Motor neuron (in vitro differentiated cells): Measurements from ENCODE around the gene EIF2B5. TPM values are rescaled to one million over a fixed set of nuclear protein-coding genes. Genes with fewer than 3 reads are reported as not detected.
A peak's percentile ranks its signal among the peaks of the same experiment; 100 is the strongest.

ENCODE experiments used
- ATAC-seq, 8 experiments: fragments of 200-7000 bp; cut with Tn5 transposase; replicated peaks in 6 of 8; 2 replicates each; pipeline ENCODE4 v1.8.0; 2021; ENCODE audit warnings: mild to moderate bottlenecking in 8 of 8, moderate library complexity in 8 of 8
- H3K27ac ChIP-seq, 2 donors: fragments of 250-450 bp; sonication (Bioruptor Pico); 2 replicates each; pipeline ENCODE4 v1.9.0; 2021; ENCODE audit warnings: antibody characterized with exemption in 2 of 2, mild to moderate bottlenecking in 2 of 2, moderate library complexity in 1 of 2
- H3K4me1 ChIP-seq, 2 donors: fragments of 250-450 bp; sonication (Bioruptor Pico); replicated peaks in 1 of 2; 2 replicates each; pipeline ENCODE4 v1.6.1; 2021; ENCODE audit warnings: antibody characterized with exemption in 2 of 2, mild to moderate bottlenecking in 2 of 2, moderate library complexity in 1 of 2
- H3K4me3 ChIP-seq, 5 donors: fragments of 250-450 bp; sonication (Bioruptor Pico); 2 replicates each; pipeline ENCODE4 v1.9.0; 2021; ENCODE audit warnings: antibody characterized with exemption in 5 of 5, mild to moderate bottlenecking in 5 of 5, moderate library complexity in 4 of 5
- WGBS, 10 experiments: fragments of 450-650 bp; shearing (Covaris generic); methylation state at CpG; one replicate each; pipeline ENCODE4 v1.0.0; 2022; 5-methylcytosine and 5-hydroxymethylcytosine counted together
- in situ Hi-C, 9 experiments: fragments of 400-800 bp; cut with MboI; loops; one replicate each; pipeline ENCODE4 v1.15.0; 2021; ENCODE audit warnings: low sequenced_read_pairs in 9 of 9, low pct_unique_long_range_greater_than_20kb in 2 of 9; ENCODE audit not compliant: unreplicated experiment in 9 of 9
- total RNA-seq, 8 experiments: library from RNA; unstranded; fragments of 300-600 nt; gene quantifications; 2 replicates each; pipeline versions ENCODE4 v1.2.3 to v1.2.4, GENCODE V29; 2022

Gene EIF2B5
- total RNA-seq, 8 experiments from 2014 or later, result 24.7 to 60.9 (median 37.4) TPM

- Histone ChIP-seq H3K4me1 (peaks cover 12 to 15% of the 10 kb centered on the region in 2 donors), H3K4me3 (no peak overlapping the region), H3K27ac (no peak overlapping the region)
- no peak for ATAC-seq
- whole genome bisulfite sequencing, 10 experiments, result 80 to 100% (median 99%) methylated on average over 1 to 10 of the region's 13 CpGs; no CpG with 5 or more reads in 3 of the 10 experiments
- in situ Hi-C loops, result no loop called here
Measured at GRCh38 chr3:184178521-184179138, 43.5 kb downstream of the EIF2B5 start.

GRCh38 chr3:184180165-184180564 lies 45.0 kb downstream of the EIF2B5 start:
- 33 to 96% (median 83%) methylated on average over 1 to 6 of the region's 6 CpGs; no CpG with 5 or more reads in 4 of the 10 experiments for WGBS, 10 experiments
- in situ Hi-C loops, result no loop called here
- peaks cover 13 to 16% of the 10 kb centered on the region in 2 donors for H3K4me1 ChIP-seq
- H3K4me3 ChIP-seq, result no peak overlapping the region
- peak in 2 of 8 experiments; percentile 11 to 15 for ATAC-seq
- H3K27ac ChIP-seq, result no peak overlapping the region

- no peak for ATAC-seq
- peaks cover 15 to 19% of the 10 kb centered on the region in 2 donors for H3K4me1 ChIP-seq
- H3K4me3 ChIP-seq, result no peak overlapping the region
- no peak overlapping the region for H3K27ac ChIP-seq
- 90 to 100% (median 97%) methylated on average over 1 to 6 of the region's 9 CpGs; no CpG with 5 or more reads in 5 of the 10 experiments for WGBS, 10 experiments
- in situ Hi-C loops, result no loop called here
Measured at GRCh38 chr3:184181596-184181995, 46.4 kb downstream of the EIF2B5 start.

GRCh38 chr3:184183679-184184078 lies 48.5 kb downstream of the EIF2B5 start:
- no peak for ATAC-seq
- H3K27ac ChIP-seq, result no peak overlapping the region
- H3K4me3 ChIP-seq, result no peak overlapping the region
- in situ Hi-C loops, result no loop called here
- H3K4me1 ChIP-seq, result peaks cover 7 to 10% of the 10 kb centered on the region in 2 donors
- 100% methylated on average over 1 of the region's 5 CpGs; no CpG with 5 or more reads in 9 of the 10 experiments for WGBS, 10 experiments

- H3K27ac ChIP-seq, result peak overlapping the region; percentile 79 to 87
- 57 to 100% (median 100%) methylated on average over 1 to 15 of the region's 18 CpGs; no CpG with 5 or more reads in 1 of the 10 experiments for WGBS, 10 experiments
Measured at GRCh38 chr3:184184546-184185230, 49.5 kb downstream of the EIF2B5 start.

GRCh38 chr3:184185461-184186183 lies 50.5 kb downstream of the EIF2B5 start:
- Histone ChIP-seq H3K27ac (peak overlapping the region; percentile 79 to 87), H3K4me3 (peak overlapping the region; percentile 57 to 87 (median 68)), H3K4me1 (peaks cover 7 to 10% of the 10 kb centered on the region in 2 donors)
- in situ Hi-C loops, result no loop called here
- WGBS, 10 experiments, result 0 to 21% (median 8%) methylated on average over 1 to 7 of the region's 55 CpGs; no CpG with 5 or more reads in 2 of the 10 experiments
- ATAC-seq, result peak; percentile 81 to 94 (median 91)

More at GRCh38 chr3:184184546-184185230, 49.5 kb downstream of the EIF2B5 start:
- Histone ChIP-seq H3K4me3 (no peak overlapping the region), H3K4me1 (peaks cover 7 to 10% of the 10 kb centered on the region in 2 donors)
- ATAC-seq, result no peak
- in situ Hi-C loops, result no loop called here

- peaks cover 7 to 10% of the 10 kb centered on the region in 2 donors for H3K4me1 ChIP-seq
- peak within 1 kb of the TSS; percentile 79 to 87 for H3K27ac ChIP-seq
- in situ Hi-C loops, result no loop called here
- peak; percentile 23 to 47 (median 34) for ATAC-seq
- WGBS, 10 experiments, result 0 to 13% (median 0%) methylated on average over 1 to 8 of the region's 45 CpGs; no CpG with 5 or more reads in 5 of the 10 experiments
- peak within 1 kb of the TSS; percentile 57 to 87 (median 68) for H3K4me3 ChIP-seq
Measured at GRCh38 chr3:184186184-184186901, 51.2 kb downstream of the EIF2B5 start, which contains the start of gene ABCF3. Gene ABCF3 (plus strand): TSS chr3:184186199. CDS start chr3:184186208, 9 bp downstream.

- WGBS, 10 experiments, result 0% methylated on average over 1 of the region's 3 CpGs; no CpG with 5 or more reads in 6 of the 10 experiments
- Histone ChIP-seq H3K4me1 (peaks cover 7 to 10% of the 10 kb centered on the region in 2 donors), H3K4me3 (peak overlapping the region; percentile 57 to 87 (median 68)), H3K27ac (no peak overlapping the region)
- ATAC-seq, result peak in 1 of 8 experiments; percentile 1
- in situ Hi-C loops, result no loop called here
Measured at GRCh38 chr3:184186902-184187207, 51.7 kb downstream of the EIF2B5 start.

GRCh38 chr3:184188080-184188479 lies 52.9 kb downstream of the EIF2B5 start:
- ATAC-seq, result no peak
- H3K27ac ChIP-seq, result no peak overlapping the region
- 78 to 100% (median 92%) methylated on average over 1 to 7 of the region's 17 CpGs; no CpG with 5 or more reads in 3 of the 10 experiments for WGBS, 10 experiments
- in situ Hi-C loops, result no loop called here
- no peak overlapping the region for H3K4me3 ChIP-seq
- H3K4me1 ChIP-seq, result peaks cover 7 to 10% of the 10 kb centered on the region in 2 donors

GRCh38 chr3:184189421-184189820 lies 54.3 kb downstream of the EIF2B5 start:
- peaks cover 7 to 10% of the 10 kb centered on the region in 2 donors for H3K4me1 ChIP-seq
- H3K4me3 ChIP-seq, result no peak overlapping the region
- in situ Hi-C loops, result no loop called here
- no peak overlapping the region for H3K27ac ChIP-seq
- no peak for ATAC-seq
- WGBS, 10 experiments, result 80 to 100% (median 100%) methylated on average over 1 to 9 of the region's 13 CpGs; no CpG with 5 or more reads in 5 of the 10 experiments

GRCh38 chr3:184192889-184193288 lies 57.7 kb downstream of the EIF2B5 start:
- Histone ChIP-seq H3K27ac (no peak overlapping the region), H3K4me1 (no peaks in the 10 kb centered on the region), H3K4me3 (no peak overlapping the region)
- in situ Hi-C loops, result no loop called here
- no peak for ATAC-seq
- WGBS, 10 experiments, result 100% methylated on average over 2 to 3 of the region's 10 CpGs; no CpG with 5 or more reads in 8 of the 10 experiments

GRCh38 chr3:184193991-184194539 lies 58.9 kb downstream of the EIF2B5 start:
- Histone ChIP-seq H3K4me3 (no peak overlapping the region), H3K27ac (no peak overlapping the region), H3K4me1 (no peaks in the 10 kb centered on the region)
- ATAC-seq, result no peak
- 29 to 100% (median 90%) methylated on average over 2 to 3 of the region's 9 CpGs; no CpG with 5 or more reads in 5 of the 10 experiments for WGBS, 10 experiments
- in situ Hi-C loops, result no loop called here
